DOHH2 (cell line): ENCODE results near the gene AGK.
"Not testable (repeated sequence)": the region's sequence is repeated elsewhere in the genome, so short reads cannot be mapped to it uniquely, and the experiment has no call there.

ENCODE experiments used
- H3F3A ChIP-seq: fragments of 200-600 bp; sonication (generic), shearing (Covaris generic); 2 replicates; pipeline ENCODE4 v1.6.0; 2016; ENCODE audit warnings: antibody characterized with exemption, mild to moderate bottlenecking; ENCODE audit not compliant: control insufficient read depth, insufficient read depth
- H3K27ac ChIP-seq: fragments of 200-600 bp; sonication (generic); 2 replicates; pipeline ENCODE4 v1.5.1; 2014; ENCODE audit warnings: low read depth, mild to moderate bottlenecking, low read length, moderate library complexity
- H3K27me3 ChIP-seq: fragments of 200-600 bp; sonication (generic); 2 replicates; pipeline ENCODE4 v1.6.1; 2014; ENCODE audit warnings: mild to moderate bottlenecking, low read length, mixed read lengths; ENCODE audit not compliant: control insufficient read depth
- H3K36me3 ChIP-seq: fragments of 200-600 bp; sonication (generic); 2 replicates; pipeline ENCODE4 v1.6.1; 2014; ENCODE audit warnings: mild to moderate bottlenecking, low read length, moderate library complexity, mixed read lengths; ENCODE audit not compliant: control insufficient read depth
- H3K4me1 ChIP-seq: fragments of 200-600 bp; sonication (generic); 2 replicates; pipeline ENCODE4 v1.6.1; 2014; ENCODE audit warnings: mild to moderate bottlenecking, low read length, mixed read lengths; ENCODE audit not compliant: control insufficient read depth
- H3K4me2 ChIP-seq: fragments of 200-600 bp; sonication (generic); 2 replicates; pipeline ENCODE4 v1.6.0; 2014; ENCODE audit warnings: mild to moderate bottlenecking, low read length, moderate library complexity
- H3K4me3 ChIP-seq: fragments of 200-600 bp; sonication (generic); 2 replicates; pipeline ENCODE4 v1.5.1; 2014; ENCODE audit warnings: mild to moderate bottlenecking, low read length, mixed read lengths
- H3K79me2 ChIP-seq: fragments of 200-600 bp; sonication (generic); 2 replicates; pipeline ENCODE4 v1.6.1; 2014; ENCODE audit warnings: mild to moderate bottlenecking, low read length, mixed read lengths; ENCODE audit not compliant: control insufficient read depth
- H3K9me2 ChIP-seq: fragments of 200-600 bp; sonication (generic); replicated peaks from 2 replicates; pipeline ENCODE4 v1.6.1; 2014; ENCODE audit warnings: mild to moderate bottlenecking, low read length, mixed read lengths; ENCODE audit not compliant: control insufficient read depth
- H3K9me3 ChIP-seq: fragments of 200-600 bp; sonication (generic); 2 replicates; pipeline ENCODE4 v1.6.1; 2014; ENCODE audit warnings: antibody characterized with exemption, low read length, mixed read lengths; ENCODE audit not compliant: control insufficient read depth, insufficient read depth
- H4K20me1 ChIP-seq: fragments of 200-600 bp; sonication (generic); 2 replicates; pipeline ENCODE4 v1.6.0; 2014; ENCODE audit warnings: low read depth, mild to moderate bottlenecking, antibody characterized with exemption, low read length, moderate library complexity; ENCODE audit not compliant: control insufficient read depth, insufficient read depth
- CTCF ChIP-seq: fragments of 200-600 bp; sonication (generic); IDR thresholded peaks from one replicate; pipeline ENCODE4 v1.5.1; 2014; ENCODE audit warnings: antibody characterized with exemption, mild to moderate bottlenecking, low read depth, low read length; ENCODE audit not compliant: poor library complexity, severe bottlenecking
- EZH2phosphoT487 ChIP-seq: fragments of 200-600 bp; sonication (generic); IDR thresholded peaks from 2 replicates; pipeline ENCODE4 v1.6.1; 2017; ENCODE audit warnings: borderline replicate concordance, mild to moderate bottlenecking, antibody characterized with exemption, low read length, moderate library complexity, mixed read lengths

Gene AGK

GRCh38 chr7:141550386-141551093, 670 bp upstream of the AGK start:
- H4K20me1 ChIP-seq = no peaks in the 10 kb centered on the region
- H3K36me3 ChIP-seq = peaks cover 26% of the 10 kb centered on the region
- peak overlapping the region; percentile 85 for H3K4me2 ChIP-seq
- H3K27me3 ChIP-seq = no peaks in the 10 kb centered on the region
- peaks cover 34% of the 10 kb centered on the region for H3K4me1 ChIP-seq
- H3K27ac ChIP-seq = peak overlapping the region; percentile 7; the same call in 1 of the 2 replicates
- peaks cover 35% of the 10 kb centered on the region for H3K79me2 ChIP-seq
- no peaks in the 10 kb centered on the region for H3K9me2 ChIP-seq
- no peak for TF ChIP-seq CTCF
- TF ChIP-seq EZH2phosphoT487 = no peak
- H3K4me3 ChIP-seq = peak overlapping the region; percentile 88
- H3K9me3 ChIP-seq = no peaks in the 10 kb centered on the region
- H3F3A ChIP-seq = peaks cover 4% of the 10 kb centered on the region

GRCh38 chr7:141551782-141552181, 572 bp downstream of the AGK start:
- Histone ChIP-seq H3F3A (peaks cover 4% of the 10 kb centered on the region), H3K4me1 (peaks cover 34% of the 10 kb centered on the region), H3K79me2 (peaks cover 35% of the 10 kb centered on the region), H3K36me3 (peaks cover 38% of the 10 kb centered on the region), H3K4me3 (peak overlapping the region; percentile 88), H3K27me3 (no peaks in the 10 kb centered on the region), H3K9me2 (no peaks in the 10 kb centered on the region), H4K20me1 (no peaks in the 10 kb centered on the region), H3K9me3 (no peaks in the 10 kb centered on the region), H3K4me2 (peak overlapping the region; percentile 85), H3K27ac (no peak overlapping the region)
- TF ChIP-seq EZH2phosphoT487 (no peak), CTCF (no peak)

GRCh38 chr7:141557360-141557759, 6.2 kb downstream of the AGK start:
- Histone ChIP-seq H3K36me3 (peaks cover 78% of the 10 kb centered on the region), H3K4me1 (peaks cover 4% of the 10 kb centered on the region), H3K4me2 (no peak overlapping the region), H3F3A (no peaks in the 10 kb centered on the region), H3K79me2 (peaks cover 30% of the 10 kb centered on the region), H3K27ac (no peak overlapping the region), H3K27me3 (no peaks in the 10 kb centered on the region), H4K20me1 (no peaks in the 10 kb centered on the region), H3K9me3 (peaks cover 8% of the 10 kb centered on the region; the same call in 1 of the 2 replicates), H3K4me3 (no peak overlapping the region), H3K9me2 (no peaks in the 10 kb centered on the region)
- no peak for TF ChIP-seq CTCF
- TF ChIP-seq EZH2phosphoT487 = no peak

GRCh38 chr7:141557831-141558531, 6.8 kb downstream of the AGK start:
- H4K20me1 ChIP-seq, H3F3A ChIP-seq, H3K4me1 ChIP-seq, H3K4me2 ChIP-seq, H3K27ac ChIP-seq, H3K9me2 ChIP-seq, H3K4me3 ChIP-seq, H3K9me3 ChIP-seq, H3K27me3 ChIP-seq: not testable (repeated sequence)
- H3K36me3 ChIP-seq = peaks cover 77% of the 10 kb centered on the region
- H3K79me2 ChIP-seq = peaks cover 25% of the 10 kb centered on the region
